ENCODE results near the gene NKTR.
"Not testable (repeated sequence)": the region's sequence is repeated elsewhere in the genome, so short reads cannot be mapped to it uniquely, and the experiment has no call there.

Gene NKTR

GRCh38 chr3:42600111-42600957 lies at the start of gene NKTR:
Gene NKTR (plus strand): TSS chr3:42600686. CDS start chr3:42601007, 321 bp downstream.
- DNase-seq: peak; percentile 97

DNA sequence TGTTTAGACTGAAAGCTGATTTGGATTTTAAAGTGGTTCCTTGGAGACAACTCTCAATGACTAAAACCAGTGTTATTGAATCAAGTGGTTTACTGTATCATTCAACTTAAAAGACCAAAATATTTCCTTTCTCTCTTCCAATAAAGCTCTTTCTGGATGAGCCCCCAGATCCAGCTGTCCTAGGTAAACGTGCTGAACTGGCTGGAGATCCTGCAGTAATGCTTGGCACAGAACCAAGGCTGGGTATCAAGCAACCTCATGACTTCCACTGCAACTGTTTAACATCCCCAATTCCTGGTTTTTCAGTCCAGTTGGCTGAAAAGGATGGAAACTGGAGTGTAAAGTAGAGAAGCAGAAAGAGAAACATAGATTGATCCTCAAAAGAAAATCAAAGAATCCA lies 47.7 kb upstream of the NKTR start:
- DNase-seq: no peak

DNA sequence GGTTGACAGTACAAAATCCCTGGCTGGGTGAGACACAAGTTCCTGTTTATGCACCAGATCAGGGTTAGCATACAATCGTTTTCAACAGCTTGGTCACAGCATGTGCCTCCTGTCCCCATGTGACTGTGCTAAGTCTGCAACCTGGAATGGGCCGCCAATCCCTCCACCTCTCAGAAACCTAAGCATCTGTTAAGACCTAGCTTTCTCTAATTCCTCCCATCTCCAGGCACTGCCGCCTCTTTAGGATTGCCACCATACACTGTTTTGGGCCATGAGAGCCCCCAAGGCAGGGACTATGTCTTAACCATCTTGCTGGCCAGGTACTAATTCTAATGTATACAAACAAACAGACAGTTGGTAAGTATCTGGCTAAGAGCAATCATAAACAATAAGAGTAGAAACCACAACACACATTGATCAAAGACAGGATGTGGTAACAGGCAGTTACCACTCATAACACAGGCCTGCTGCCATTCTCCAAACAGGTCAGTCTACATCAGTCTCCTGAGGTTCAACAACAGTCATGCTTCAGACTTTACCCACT lies 44.3 kb upstream of the NKTR start:
- peak; percentile 59 for DNase-seq

DNA sequence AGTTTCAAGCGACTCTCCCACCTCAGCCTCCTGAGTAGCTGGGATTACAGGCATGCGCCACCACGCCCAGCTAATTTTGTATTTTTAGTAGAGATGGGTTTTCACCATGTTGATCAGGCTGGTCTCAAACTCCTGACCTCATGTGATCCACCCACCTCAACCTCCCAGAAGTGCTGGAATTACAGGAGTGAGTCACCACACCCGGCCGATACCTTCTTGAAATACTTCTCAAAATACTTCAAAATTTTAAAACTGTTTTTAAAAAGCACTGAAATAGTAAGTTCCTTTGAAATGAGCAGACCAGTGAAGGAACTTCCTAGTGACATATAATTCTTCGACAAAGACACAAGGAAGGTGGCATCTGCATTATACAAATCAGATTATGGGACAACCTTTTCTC lies 43.7 kb upstream of the NKTR start:
- DNase-seq: not testable (repeated sequence)

DNA sequence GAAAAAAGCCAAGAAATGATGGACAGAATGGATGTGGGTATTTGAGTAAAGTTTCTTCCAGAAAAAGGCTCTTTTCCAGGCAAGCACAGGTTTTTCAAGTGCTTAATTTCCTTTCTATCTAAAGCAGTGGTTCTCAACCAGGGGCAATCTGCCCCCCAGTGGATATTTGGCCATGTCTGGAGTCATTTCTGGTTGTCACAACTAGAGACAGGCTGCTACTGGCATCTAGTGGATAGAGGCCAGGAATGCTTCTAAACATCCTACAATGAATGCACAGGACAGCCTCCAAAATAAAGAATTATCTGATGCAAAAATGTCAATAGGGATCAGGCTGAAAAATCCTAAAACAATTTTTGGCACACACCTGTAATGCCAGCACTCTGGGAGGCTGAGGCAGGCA lies 42.6 kb upstream of the NKTR start:
- peak; percentile 2 for DNase-seq

DNA sequence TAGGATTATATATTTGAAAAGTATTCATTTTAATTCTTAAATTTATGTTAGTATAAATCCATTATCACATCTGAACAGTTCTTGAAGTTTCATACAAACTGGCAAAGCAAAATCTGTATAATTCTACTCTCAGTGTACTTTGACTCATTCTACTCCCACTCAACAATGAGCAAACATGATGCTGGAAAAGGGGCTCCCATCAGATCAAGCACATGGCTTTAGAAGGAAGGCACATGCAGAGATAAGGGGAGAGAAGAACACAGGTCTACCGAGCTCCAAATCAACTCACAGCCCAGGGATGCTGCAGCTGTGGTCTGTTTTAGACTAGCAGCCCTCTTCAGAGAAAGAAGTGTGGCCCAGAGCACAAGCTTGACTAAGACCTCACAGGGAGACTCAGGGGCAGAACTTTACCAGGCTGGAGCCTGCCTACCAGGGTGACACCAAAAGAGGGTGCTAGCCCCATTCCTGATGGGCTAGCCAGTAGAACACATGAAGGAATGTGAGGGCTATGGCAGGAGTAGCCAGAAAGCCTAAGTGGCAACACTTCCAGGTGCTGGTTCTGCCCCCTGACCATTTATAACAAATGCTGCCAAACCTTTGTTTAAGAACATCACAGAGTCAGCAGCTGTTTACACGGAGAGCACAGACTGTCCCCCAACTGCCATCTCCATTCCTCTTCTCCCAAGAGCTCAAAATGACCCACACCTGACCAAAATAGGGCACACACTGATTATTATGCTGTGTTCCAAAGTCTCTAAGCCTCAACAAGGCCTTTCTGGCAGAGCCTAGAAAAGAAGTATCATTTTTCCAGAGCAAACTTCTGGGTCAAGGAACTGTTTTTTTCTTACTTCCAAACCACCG lies 38.2 kb upstream of the NKTR start:
- DNase-seq: no peak

- no peak for DNase-seq
Measured at GRCh38 chr3:42569593-42570142, 30.8 kb upstream of the NKTR start.

DNA sequence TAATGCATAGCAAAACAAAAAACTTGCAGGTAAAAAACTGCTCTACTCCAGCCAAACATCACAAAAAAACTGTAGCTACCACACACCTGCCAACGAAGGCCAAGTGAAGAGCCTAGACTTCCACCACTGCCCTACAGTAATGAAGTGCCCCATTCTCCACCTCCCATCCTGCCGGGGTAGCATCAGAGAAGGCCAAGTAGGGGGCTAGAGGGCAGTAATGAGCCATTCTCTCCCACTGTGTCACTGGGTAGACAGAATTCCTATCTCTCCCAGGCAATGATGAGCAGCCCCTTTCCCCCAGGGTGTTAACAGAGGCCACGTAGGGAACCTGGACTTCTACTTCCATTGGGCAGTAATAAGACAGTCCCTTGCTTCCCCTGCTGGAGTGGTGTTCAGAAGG lies 28.2 kb upstream of the NKTR start:
- DNase-seq: peak; percentile 59

DNA sequence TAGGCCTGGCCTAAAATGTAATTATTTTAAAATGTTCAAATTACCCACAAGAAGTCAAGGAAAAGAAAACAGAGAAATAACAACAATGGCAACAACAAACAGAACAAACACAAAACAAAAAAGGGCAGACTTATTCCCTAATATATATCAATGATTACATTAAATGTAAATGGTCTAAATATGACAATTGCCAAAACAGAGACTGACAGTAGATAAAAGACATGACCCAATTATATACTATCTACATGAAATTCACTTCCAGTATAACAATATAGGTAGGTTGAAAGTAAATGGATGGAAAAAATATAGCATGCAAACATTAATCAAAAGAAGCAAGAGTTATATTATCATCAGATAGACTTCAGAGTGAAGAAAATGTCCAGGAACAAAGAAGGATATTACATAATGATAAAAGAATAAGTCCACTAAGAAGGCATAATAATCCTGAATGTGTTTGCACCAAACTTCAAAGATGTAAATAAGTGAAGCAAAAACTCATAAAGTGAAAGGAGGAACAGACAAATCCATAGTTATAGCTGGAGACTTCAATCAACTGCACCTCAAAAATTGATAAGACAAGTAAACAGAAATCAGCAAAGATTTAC lies 25.2 kb upstream of the NKTR start:
- no peak for DNase-seq

DNA sequence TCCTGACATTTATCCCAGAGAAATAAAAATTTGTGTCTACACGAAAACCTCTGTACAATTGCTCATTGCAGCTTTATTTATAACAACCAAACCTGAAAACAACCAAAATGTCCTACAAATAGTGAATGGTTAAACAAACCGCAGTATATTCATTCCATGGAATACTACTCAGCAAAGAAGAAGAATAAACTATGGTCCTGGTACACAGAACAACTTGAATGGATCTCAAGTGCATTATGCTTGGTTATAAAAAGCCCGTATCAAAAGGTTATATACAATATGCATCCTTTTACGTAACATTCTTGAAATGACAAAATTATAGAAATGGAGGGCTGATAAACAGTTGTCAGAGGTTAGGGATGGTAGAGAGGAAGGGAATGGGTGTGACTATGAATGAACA lies 22.4 kb upstream of the NKTR start:
- no peak for DNase-seq

DNA sequence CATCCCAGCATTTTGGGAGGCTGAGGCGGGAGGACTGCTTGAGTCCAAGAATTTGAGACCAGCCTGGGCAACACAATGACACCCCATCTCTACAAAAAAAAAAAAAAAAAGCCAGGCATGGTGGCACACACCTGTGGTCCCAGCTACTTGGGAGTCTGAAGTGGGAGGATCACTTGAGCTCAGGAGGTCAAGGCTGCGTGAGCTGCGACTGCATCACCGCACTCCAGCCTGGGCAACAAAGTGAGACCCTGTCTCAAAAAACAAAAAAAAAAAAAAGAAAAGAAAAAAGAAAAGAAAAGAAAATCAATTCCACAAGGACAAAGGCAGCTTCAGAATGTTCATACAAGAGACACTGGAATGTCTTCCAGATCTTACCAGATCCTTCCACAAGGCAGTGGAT lies 21.1 kb upstream of the NKTR start:
- not testable (repeated sequence) for DNase-seq

- peak; percentile 76 for DNase-seq
Measured at GRCh38 chr3:42581400-42581708, 19.1 kb upstream of the NKTR start.

GRCh38 chr3:42581709-42582473 lies 18.6 kb upstream of the NKTR start, which contains the start of gene SEC22C:
Gene SEC22C (minus strand): TSS chr3:42581967. CDS start chr3:42569046, 12,921 bp downstream.
- DNase-seq: peak; percentile 95

DNA sequence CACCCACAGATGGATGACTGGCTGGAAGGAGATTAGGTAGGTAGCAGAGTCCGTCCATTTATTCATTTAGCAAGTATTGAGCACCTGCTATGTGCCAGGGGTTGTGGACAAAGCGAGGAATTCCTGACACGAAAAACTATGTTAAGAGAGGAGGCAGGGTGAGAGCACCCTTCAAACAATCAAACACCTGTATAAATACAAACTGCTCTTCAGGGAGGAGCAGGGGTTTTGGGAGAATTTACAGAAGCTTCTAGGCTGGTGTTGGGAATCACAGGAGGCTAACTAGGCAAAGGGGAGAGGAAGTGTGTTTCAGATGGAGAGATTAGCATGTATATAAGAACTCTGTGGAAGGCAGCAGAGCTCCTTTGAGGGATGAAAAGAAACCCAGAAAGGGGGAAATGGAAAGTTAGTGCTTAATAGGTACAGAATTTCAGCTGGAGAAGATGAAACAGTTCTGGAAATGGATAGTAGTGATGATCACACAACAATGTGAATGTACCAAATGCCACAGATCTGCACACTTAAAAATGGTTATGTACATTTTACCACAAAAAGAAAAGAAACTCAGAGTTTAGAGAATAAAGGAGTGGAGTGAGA lies 17.9 kb upstream of the NKTR start:
- peak; percentile 65 for DNase-seq

DNA sequence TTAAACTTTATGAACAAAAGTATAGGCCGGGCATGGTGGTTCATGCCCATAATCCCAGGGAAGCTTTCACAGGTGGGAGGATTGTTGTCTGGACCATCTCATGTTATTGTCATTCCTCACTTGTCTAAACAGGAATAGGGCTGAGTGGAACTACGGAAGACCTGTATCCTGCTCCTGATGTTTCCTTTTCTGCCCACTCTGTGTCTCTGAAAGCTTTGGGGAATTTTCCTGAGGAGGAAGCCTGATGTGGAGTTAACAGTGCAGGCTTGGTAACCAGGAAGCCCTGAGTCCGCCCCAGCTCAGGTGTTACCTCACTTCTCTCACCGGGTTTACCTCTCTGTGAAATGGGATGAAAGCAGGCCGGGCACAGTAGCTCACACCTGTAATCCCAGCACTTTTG lies 11.9 kb upstream of the NKTR start:
- DNase-seq: no peak

DNA sequence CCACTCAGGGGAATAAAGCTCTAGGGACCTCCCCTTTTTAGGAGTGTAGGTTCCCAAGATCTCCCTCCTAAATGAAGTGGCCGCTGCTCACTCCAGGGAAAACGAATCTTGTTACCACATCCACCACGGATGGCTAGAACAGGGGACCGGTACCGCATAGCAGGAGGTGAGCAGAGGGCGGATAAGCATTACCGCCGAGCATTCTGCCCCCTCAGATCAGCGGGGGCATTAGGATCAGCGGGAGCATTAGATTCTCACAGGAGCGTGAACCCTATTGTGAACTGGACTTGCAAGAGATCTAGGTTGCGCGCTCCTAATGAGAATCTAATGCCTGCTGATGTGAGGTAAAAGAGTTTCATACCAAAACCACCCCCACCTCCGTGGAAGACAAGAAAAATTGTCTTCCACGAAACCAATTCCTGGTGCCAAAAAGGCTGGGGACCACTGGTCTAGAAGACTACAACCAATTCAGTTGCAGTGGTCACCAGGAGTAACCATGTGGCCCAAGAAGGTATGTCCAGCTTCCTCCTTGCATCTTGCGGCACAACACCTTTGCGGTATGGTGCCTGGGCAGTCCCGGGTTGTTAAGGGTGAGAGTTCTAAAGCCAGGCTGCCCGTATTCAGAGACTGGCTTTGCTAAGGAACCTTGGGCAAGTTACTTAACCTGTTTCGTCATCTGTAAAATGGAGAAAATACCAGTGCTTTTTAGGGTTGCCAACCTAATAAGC lies 10.9 kb upstream of the NKTR start:
- DNase-seq: no peak

GRCh38 chr3:42590989-42591756 lies 9.3 kb upstream of the NKTR start:
- no peak for DNase-seq

GRCh38 chr3:42591811-42592210 lies 8.7 kb upstream of the NKTR start:
- DNase-seq: no peak

GRCh38 chr3:42593635-42594034 lies 6.9 kb upstream of the NKTR start:
- no peak for DNase-seq

DNA sequence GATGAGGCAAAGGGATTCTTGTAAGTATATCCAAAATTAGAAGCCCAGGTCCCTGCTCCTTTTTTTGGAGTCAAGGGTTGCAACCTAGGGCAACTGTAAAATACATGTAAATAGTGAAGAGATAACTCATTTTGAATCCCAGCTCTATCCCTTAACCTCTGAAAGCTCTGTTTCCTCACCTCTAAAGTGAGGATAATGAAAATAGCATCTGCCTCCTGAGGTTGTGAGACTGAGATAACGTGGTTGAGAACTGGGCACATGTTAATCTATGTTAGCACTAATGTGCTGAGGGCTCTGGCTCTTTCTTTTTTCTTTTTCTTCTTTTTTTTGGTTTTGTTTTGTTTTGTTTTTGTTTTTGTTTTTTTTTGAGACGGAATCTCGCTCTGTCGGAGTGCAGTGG lies 4.8 kb upstream of the NKTR start:
- DNase-seq: no peak

All from NCI-H510A treated with DMSO at 0.1 percent for 48 hours (cell line).